GM20000 (cell line): ENCODE results near the gene ARMC9.

Source experiments
- DNase-seq: peaks from one replicate; pipeline ENCODE4 v3.0.0; 2012; ENCODE audit warnings: low spot score
- CTCF ChIP-seq: IDR thresholded peaks from 2 replicates; pipeline ENCODE4 v1.5.1; 2012; ENCODE audit warnings: mild to moderate bottlenecking, control low read depth; ENCODE audit errors: extremely low read depth, missing control alignments

Gene ARMC9

GRCh38 chr2:231294116-231294515 is 95.7 kb downstream of the ARMC9 start:
- TF ChIP-seq CTCF: no peak
- no peak for DNase-seq

DNA sequence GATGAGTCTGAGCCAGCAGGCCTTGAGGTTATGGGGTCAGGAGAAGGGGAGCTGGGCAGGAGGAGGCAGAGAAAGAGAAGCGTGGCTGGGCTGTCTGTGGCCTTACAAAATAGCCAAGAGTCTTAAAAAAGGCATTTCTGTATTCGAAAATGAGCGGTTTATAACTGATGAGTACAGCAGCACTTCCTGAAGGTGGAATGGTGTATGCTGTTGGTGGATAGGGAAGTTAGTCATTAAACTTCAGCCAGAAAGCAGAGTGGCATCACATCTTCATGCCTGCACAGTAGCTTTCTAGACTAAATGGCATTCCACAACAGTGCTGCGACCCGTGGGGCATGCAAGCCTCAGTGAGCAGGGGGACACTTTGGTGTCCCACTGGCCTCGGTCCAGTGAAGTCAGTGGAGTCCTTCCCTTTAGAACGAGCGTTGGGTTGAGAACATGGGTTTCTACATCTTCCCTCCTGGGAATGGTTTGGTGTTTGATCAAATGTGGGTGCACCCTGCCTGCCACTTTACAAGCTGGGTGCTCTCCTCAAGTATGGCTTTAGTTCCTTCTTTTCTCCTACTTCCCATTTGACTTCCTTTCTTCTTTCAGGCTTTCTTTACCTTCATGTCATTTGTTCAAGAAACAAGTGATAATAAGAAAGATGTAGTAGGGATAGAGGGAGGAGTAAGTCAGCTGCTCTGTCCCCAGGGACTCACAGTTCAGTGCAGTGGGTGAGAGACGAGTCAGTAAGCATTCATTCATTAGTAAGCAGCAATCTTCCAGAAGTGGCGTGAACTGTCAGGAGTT is 96.3 kb downstream of the ARMC9 start:
- TF ChIP-seq CTCF: no peak
- no peak for DNase-seq

DNA sequence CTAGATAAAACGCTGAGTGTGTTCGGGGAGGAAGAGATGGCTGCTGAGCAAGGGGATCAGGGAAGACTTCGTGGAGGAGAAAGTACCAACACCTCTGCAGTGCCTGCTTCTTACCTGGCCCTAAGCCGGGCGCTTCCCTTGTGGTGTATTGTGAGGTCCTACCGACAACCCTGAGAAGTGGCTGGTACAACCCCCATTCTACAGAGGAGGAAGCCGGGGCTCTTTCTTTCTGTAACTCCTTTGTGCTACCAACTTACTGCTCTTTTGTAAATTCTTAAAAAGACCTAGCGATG is 96.9 kb downstream of the ARMC9 start:
- DNase-seq: no peak
- TF ChIP-seq CTCF: no peak

GRCh38 chr2:231296401-231296974 is 98.1 kb downstream of the ARMC9 start:
- TF ChIP-seq CTCF: no peak
- DNase-seq: no peak

- peak; percentile 78 for DNase-seq
- peak; percentile 80 for TF ChIP-seq CTCF
Measured at GRCh38 chr2:231297108-231297908, 98.9 kb downstream of the ARMC9 start.

GRCh38 chr2:231298091-231298490 is 99.7 kb downstream of the ARMC9 start:
- TF ChIP-seq CTCF: no peak
- no peak for DNase-seq

DNA sequence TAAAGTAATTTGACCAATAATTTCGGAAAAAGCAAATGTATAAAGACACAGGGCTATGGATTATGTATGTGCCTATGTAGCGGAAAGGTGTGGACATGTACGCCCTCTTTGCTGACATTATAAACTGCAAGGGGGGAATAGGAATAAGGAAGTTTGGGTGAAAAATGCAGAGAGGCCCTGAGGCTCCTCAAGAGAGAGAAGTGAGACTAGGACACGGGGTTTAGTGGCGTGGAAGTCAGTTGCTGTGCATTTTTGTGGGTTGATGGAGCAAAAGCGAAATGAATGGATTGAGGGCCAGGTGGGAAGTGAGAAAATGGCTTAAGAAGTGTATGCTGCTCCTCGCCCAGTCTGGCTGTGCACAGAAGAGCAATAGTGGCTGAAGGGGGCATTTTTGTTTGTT is 100.8 kb downstream of the ARMC9 start:
- no peak for TF ChIP-seq CTCF
- DNase-seq: no peak
